ENCODE data around the gene ZNF436.
"Not testable (repeated sequence)": the region's sequence is repeated elsewhere in the genome, so short reads cannot be mapped to it uniquely, and the experiment has no call there.

Gene ZNF436

GRCh38 chr1:23362218-23362713 is 7.4 kb downstream of the ZNF436 start:
- no peak for DNase-seq

- no peak for DNase-seq
Measured at GRCh38 chr1:23358310-23358875, 11.2 kb downstream of the ZNF436 start.

- DNase-seq: no peak
Measured at GRCh38 chr1:23357138-23357908, 12.3 kb downstream of the ZNF436 start.

- no peak for DNase-seq
Measured at GRCh38 chr1:23356471-23357137, 13.0 kb downstream of the ZNF436 start.

- DNase-seq: no peak
Measured at GRCh38 chr1:23354245-23354644, 15.4 kb downstream of the ZNF436 start.

GRCh38 chr1:23352096-23352695 is 17.4 kb downstream of the ZNF436 start:
- no peak for DNase-seq

- no peak for DNase-seq
Measured at GRCh38 chr1:23345920-23346319, 23.7 kb downstream of the ZNF436 start.

- DNase-seq: no peak
Measured at GRCh38 chr1:23344987-23345472, 24.6 kb downstream of the ZNF436 start.

- peak; percentile 97 to 98 for DNase-seq
Measured at GRCh38 chr1:23344111-23344986, 25.3 kb downstream of the ZNF436 start, which contains the start of gene HNRNPR. Gene HNRNPR, minus strand, starts transcription at chr1:23344284. Its CDS starts 3,276 bp downstream, at chr1:23341008.

GRCh38 chr1:23343221-23344110 is 26.2 kb downstream of the ZNF436 start:
- peak; percentile 37 to 54 for DNase-seq

- no peak for DNase-seq
Measured at GRCh38 chr1:23341931-23342692, 27.5 kb downstream of the ZNF436 start.

GRCh38 chr1:23339632-23340031 is 30.0 kb downstream of the ZNF436 start:
- no peak for DNase-seq

GRCh38 chr1:23337869-23338268 is 31.8 kb downstream of the ZNF436 start:
- DNase-seq: no peak

- DNase-seq: no peak
Measured at GRCh38 chr1:23331713-23332112, 37.9 kb downstream of the ZNF436 start.

GRCh38 chr1:23330846-23331245 is 38.8 kb downstream of the ZNF436 start:
- DNase-seq: no peak

- no peak for DNase-seq
Measured at GRCh38 chr1:23325393-23325792, 44.2 kb downstream of the ZNF436 start.

- DNase-seq: no peak
Measured at GRCh38 chr1:23322770-23323169, 46.9 kb downstream of the ZNF436 start.

GRCh38 chr1:23310280-23310679 is 59.4 kb downstream of the ZNF436 start:
- DNase-seq: not testable (repeated sequence)
